Stimulated activated effector memory CD8-positive, alpha-beta T cell treated with anti-CD3 and anti-CD28 coated beads, Interleukin-12 subunit alpha, Interleukin-12 subunit beta, amount 100 ng/mL, for 72 hours (primary cell): ENCODE results near the gene SLC1A2.

ENCODE experiments used
- ATAC-seq: fragments of 150-1000 bp; cut with Tn5 transposase; 2 replicates; pipeline ENCODE4 v1.10.0; 2021
- DNase-seq, 2 donors: peaks; one replicate each; pipeline ENCODE4 v3.0.0; 2021 to 2022; ENCODE audit warnings: low spot score in 2 of 2
- H3K27ac Mint-ChIP-seq: one replicate; pipeline ENCODE4 v1.8.0; 2022; ENCODE audit warnings: mild to moderate bottlenecking, mixed read lengths
- H3K36me3 Mint-ChIP-seq: one replicate; pipeline ENCODE4 v1.8.0; 2022; ENCODE audit warnings: mild to moderate bottlenecking, mixed read lengths
- H3K4me1 Mint-ChIP-seq: one replicate; pipeline ENCODE4 v1.8.0; 2022; ENCODE audit warnings: mixed read lengths
- H3K4me3 Mint-ChIP-seq: one replicate; pipeline ENCODE4 v1.8.0; 2022; ENCODE audit warnings: mild to moderate bottlenecking, mixed read lengths
- H3K9me3 Mint-ChIP-seq: one replicate; pipeline ENCODE4 v1.8.0; 2022; ENCODE audit warnings: mixed read lengths

SLC1A2 gene

DNA sequence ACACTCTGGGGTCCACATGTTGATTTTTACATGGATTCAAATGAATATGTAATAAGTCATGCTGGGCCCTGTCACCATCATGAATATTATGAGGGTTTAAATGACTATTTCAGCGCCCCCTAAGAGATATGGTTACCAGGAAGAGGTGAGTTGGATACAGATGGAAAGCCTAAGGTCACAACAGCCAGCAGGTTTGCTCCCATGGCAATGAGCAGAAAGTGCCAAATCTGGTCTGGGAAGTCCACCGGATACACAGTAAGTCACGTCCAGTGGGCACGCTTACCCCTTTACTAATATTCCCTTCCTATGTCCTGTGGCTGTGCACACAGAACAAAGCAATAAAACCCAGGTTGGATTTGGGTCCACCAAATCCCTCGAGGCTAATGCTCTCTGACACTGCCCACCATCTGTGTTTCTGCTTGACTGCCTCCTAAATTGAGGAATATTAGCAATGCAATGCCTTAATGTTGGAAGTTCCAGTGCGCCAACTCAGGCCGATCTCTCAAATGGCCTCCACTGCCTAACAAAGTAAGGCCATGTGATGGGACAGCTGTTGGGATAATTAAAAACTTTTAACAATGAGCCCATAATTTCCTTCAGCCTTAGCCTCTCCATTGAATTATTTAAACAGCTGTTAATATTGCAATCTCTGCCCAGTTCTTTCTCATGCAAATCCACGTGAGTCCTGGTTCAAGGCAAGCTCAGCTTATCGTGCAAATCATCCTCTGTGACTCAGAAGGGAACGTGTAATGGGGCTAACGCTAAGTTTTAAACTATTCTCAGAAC is 97.6 kb downstream of the SLC1A2 start:
- no peaks in the 10 kb centered on the region for H3K36me3 Mint-ChIP-seq
- peaks cover 11% of the 10 kb centered on the region for H3K4me1 Mint-ChIP-seq
- H3K27ac Mint-ChIP-seq: no peak overlapping the region
- DNase-seq (no peak), ATAC-seq (no peak)
- no peaks in the 10 kb centered on the region for H3K9me3 Mint-ChIP-seq
- no peak overlapping the region for H3K4me3 Mint-ChIP-seq

DNA sequence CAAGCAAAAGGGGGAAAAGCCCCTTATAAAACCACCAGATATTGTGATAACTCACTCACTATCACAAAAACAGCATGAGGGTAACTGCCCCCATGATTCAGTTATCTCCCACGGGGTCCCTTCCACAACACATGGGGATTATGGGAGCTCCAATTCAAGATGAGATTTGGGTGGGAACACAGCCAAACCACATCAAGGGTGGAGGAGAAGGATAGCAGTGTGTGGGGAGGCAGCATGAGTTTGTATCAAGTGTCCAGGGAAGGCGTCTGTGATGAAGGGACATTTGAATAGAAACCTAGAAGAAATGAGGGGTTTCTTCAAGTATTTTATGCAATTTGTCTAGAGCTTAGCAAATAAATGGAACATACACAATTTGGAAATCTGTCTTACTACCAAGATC is 98.2 kb downstream of the SLC1A2 start:
- DNase-seq (no peak), ATAC-seq (no peak)
- H3K9me3 Mint-ChIP-seq: no peaks in the 10 kb centered on the region
- H3K4me1 Mint-ChIP-seq: peaks cover 15% of the 10 kb centered on the region
- H3K36me3 Mint-ChIP-seq: no peaks in the 10 kb centered on the region
- no peak overlapping the region for H3K27ac Mint-ChIP-seq
- H3K4me3 Mint-ChIP-seq: no peak overlapping the region

DNA sequence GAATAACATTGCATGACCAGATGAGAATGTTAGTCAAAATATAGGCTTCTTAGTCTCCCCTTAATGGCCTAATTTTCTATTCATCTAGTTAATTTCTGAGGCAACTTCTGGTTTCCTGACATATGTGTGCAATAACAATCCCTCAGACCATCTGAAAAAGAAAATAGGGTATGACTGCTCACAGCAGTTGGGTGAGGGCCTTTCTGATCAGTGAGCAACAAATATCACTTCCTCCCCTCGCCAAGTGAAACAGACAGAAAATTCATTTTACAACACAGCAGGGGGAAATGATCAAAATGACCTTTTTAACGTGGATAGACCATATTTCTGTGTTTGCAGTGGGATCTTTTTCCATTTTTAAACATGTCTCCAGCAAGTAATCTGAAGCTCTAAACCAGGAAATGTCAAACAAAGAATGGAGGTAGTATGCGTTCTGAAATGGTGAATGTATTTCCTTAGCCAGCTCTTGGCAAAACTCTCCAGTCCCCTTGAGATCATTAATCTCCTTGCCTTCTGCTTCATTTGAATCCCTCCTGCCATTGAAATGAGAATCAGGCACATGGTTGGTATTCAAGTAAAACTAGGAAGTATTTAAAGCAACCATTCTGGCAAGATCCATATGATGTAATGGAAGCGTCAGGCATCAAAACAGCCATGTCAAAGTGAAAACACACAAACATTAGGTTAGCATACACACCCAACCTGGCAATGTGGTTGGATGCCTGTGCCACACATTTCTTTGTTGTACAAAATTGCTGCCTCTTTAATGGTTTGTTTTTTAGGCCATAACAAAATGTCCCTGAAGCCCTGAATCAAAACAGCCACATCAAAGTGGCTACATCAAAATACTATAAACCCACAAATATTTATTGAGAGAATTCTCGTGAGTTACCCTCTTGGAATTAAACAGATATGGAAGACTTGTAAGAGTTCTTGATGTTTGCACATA is 100.1 kb downstream of the SLC1A2 start:
- Mint-ChIP-seq H3K4me1 (peaks cover 15% of the 10 kb centered on the region), H3K9me3 (no peaks in the 10 kb centered on the region), H3K36me3 (no peaks in the 10 kb centered on the region), H3K4me3 (no peak overlapping the region), H3K27ac (no peak overlapping the region)
- ATAC-seq: no peak
- DNase-seq: no peak

DNA sequence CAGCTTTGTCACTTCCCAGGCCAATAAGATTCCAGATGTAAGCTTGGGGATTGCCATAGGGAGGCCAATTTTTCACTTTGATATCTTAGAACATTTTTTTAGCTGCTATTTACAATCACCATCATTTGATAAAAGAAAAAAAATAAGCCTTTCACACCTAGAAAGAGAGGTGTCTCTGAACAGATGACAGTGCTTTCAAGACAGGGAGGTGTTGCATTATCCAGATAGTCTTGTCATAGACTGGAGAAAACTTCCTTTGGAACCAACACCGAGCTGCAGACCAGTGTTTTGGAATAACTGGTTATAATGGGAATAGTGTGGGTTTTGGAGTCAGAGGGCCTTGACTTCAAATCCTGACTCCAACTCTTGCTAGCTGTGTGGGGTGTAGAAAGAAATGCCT is 101.0 kb downstream of the SLC1A2 start:
- DNase-seq: no peak
- no peak for ATAC-seq
- H3K27ac Mint-ChIP-seq: no peak overlapping the region
- H3K36me3 Mint-ChIP-seq: no peaks in the 10 kb centered on the region
- H3K4me3 Mint-ChIP-seq: no peak overlapping the region
- H3K9me3 Mint-ChIP-seq: no peaks in the 10 kb centered on the region
- H3K4me1 Mint-ChIP-seq: peaks cover 15% of the 10 kb centered on the region

DNA sequence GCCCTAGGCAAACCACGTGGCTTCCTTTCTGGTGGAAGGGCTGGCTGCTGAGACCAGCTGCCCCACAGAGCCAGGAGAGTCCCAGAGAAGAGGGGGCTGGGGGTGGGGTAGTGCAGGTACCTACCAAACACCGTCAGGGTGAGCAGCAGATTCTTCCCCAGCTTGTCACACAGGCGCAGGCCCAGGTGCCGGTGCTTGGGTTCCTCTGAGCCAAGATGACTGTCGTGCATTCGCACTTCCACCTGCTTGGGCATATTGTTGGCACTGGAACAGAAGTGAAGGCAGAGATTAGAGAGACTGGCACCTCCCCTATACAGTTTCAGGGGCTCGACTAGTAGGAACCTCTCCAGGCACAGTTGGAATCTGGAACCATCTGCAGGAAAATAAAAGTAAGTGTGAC is 102.1 kb downstream of the SLC1A2 start:
- Mint-ChIP-seq H3K9me3 (no peaks in the 10 kb centered on the region), H3K27ac (no peak overlapping the region), H3K36me3 (no peaks in the 10 kb centered on the region), H3K4me1 (peaks cover 15% of the 10 kb centered on the region), H3K4me3 (no peak overlapping the region)
- DNase-seq (no peak), ATAC-seq (no peak)

DNA sequence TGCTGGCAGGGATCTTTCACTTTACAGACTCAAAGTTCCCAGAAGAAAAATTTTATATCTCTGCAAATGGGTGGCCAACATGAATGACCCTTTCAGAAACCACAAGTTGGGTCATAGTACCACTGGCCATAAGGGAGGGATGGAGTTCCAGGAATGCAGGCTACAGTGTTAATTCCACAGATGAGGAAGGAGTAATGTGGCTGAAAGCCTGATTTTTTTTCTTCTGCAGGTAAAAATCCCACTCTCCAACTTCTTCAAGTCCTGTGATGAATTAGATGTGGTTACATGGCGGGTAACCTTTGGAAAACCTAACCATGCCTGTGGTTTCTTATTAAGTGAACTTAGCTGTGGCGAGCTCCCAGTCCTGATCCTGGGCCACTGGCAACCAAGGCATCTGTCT is 103.2 kb downstream of the SLC1A2 start:
- no peak for ATAC-seq
- Mint-ChIP-seq H3K9me3 (no peaks in the 10 kb centered on the region), H3K4me3 (no peak overlapping the region), H3K36me3 (no peaks in the 10 kb centered on the region), H3K27ac (no peak overlapping the region), H3K4me1 (peaks cover 15% of the 10 kb centered on the region)
- no peak for DNase-seq

DNA sequence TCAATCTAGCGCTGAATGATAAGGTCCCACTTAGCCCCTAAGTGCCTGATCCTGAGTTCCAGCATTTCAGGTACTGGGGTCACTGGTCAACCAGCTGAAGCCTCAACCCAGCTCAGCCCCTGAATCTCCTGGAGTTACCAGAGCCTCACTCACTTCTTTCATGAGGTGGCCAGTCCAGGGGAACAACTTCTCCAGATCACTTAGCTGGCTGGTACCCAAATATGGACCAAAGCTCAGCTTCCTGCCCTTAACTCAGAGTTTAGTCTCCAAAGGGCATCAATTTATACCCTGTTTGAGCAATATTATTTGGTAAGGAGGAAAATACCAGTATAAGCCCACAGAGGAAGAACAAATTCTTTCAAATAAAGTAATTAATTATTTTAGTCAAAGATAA is 105.6 kb downstream of the SLC1A2 start:
- ATAC-seq: no peak
- no peak overlapping the region for H3K4me3 Mint-ChIP-seq

DNA sequence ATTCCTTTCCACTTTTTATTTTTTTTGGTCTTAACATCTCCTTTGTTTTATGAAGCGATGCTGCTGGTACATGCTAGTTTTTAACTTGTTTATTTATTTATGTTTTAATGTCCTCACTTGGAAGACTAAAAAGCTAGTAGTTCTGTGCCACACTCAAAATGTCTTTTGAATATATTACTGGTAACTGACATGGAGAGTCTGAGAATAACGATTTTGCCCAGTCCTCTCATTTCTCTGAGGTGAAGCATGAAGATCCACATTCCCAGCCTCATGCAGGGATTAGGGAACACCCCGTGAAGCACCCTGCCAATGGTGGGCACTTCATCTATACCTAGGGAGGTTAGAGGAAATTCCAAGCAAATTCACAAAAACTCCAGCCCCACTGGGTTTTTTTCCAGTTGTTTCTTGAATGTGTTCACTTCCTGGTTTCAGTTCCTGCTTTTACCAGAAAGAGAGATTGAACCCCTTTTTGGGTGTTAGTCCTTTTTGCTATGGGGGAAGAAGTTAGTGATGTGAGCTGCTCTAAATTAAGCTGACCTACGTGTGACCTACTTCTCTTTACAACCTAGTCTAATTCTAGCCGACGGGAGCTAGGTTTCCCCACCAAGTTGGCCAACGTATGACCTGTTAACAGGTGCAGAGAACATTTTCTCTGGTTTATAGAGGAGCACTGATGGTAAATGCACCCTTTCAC is 106.1 kb downstream of the SLC1A2 start:
- no peak overlapping the region for H3K27ac Mint-ChIP-seq
- no peak for ATAC-seq
- no peak overlapping the region for H3K4me3 Mint-ChIP-seq
- no peaks in the 10 kb centered on the region for H3K36me3 Mint-ChIP-seq
- no peaks in the 10 kb centered on the region for H3K9me3 Mint-ChIP-seq
- DNase-seq: no peak
- peaks cover 7% of the 10 kb centered on the region for H3K4me1 Mint-ChIP-seq

More for the DNA sequence above, 105.6 kb downstream of the SLC1A2 start:
- Mint-ChIP-seq H3K27ac (no peak overlapping the region), H3K4me1 (peaks cover 7% of the 10 kb centered on the region), H3K9me3 (no peaks in the 10 kb centered on the region), H3K36me3 (no peaks in the 10 kb centered on the region)
- DNase-seq: no peak

DNA sequence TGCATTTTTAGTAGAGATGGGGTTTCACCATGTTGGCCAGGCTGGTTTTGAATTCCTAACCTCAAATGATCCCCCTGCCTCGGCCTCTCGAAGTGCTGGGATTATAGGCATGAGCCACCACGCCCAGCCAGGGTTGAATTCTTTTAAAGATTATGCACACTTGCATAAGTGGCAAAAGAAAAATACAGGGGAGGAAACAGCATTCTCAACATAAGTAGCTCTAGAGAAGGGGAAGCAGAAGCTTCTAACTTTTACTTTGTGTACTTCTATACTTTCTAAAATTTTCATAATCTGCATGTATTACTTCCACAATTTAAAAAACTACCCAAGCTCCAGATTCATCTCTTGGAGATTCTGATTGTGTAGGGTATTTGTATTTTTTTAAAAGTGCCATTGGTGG is 108.0 kb downstream of the SLC1A2 start:
- ATAC-seq (no peak), DNase-seq (no peak)
- no peak overlapping the region for H3K4me3 Mint-ChIP-seq
- no peaks in the 10 kb centered on the region for H3K9me3 Mint-ChIP-seq
- H3K4me1 Mint-ChIP-seq: peaks cover under 1% of the 10 kb centered on the region
- no peak overlapping the region for H3K27ac Mint-ChIP-seq
- H3K36me3 Mint-ChIP-seq: no peaks in the 10 kb centered on the region

DNA sequence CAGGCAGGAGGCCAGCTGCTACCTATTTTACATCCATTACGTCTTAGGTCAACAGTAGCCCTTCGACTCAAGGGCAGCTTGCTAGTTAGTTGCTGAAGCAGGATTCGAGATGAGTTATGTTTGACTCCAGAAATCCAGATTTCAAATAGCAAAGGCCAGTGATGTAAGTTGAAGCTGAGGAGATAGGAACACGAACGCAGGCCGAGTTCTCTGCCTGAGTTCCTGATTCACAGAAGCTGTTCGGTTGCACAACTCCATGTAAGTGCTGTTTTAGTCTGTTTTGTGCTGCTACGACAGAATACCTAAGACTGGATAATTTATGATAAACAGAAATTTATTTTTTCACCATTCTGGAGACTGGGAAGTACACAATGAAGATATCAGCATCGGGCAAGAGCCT is 111.2 kb downstream of the SLC1A2 start:
- Mint-ChIP-seq H3K27ac (peak overlapping the region; percentile 8), H3K4me3 (no peak overlapping the region), H3K4me1 (peaks cover 19% of the 10 kb centered on the region)

DNA sequence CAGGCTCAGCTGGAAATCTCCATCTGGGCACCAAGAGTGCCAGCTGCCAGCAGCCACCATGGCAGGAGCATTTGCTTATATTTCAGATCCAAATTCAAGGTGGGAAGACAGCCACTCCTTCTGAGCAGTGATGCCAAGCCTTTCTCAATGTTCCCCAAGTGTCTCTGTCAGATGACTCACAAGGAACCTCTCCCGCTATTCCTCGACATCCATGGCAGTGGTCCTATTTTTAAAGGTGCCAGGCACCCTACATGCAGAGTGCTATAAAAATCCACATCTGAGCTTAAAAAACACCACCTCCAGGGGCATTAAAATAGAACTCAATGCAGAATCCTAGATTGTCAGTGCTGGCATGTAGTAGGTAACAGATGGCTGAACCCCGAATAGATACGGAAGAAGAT is 112.1 kb downstream of the SLC1A2 start:
- Mint-ChIP-seq H3K36me3 (no peaks in the 10 kb centered on the region), H3K27ac (peak overlapping the region; percentile 8), H3K9me3 (no peaks in the 10 kb centered on the region), H3K4me1 (peaks cover 19% of the 10 kb centered on the region), H3K4me3 (no peak overlapping the region)
- ATAC-seq (no peak), DNase-seq (no peak)

More for the DNA sequence above, 111.2 kb downstream of the SLC1A2 start:
- Mint-ChIP-seq H3K9me3 (no peaks in the 10 kb centered on the region), H3K36me3 (no peaks in the 10 kb centered on the region)
- DNase-seq (no peak), ATAC-seq (no peak)

DNA sequence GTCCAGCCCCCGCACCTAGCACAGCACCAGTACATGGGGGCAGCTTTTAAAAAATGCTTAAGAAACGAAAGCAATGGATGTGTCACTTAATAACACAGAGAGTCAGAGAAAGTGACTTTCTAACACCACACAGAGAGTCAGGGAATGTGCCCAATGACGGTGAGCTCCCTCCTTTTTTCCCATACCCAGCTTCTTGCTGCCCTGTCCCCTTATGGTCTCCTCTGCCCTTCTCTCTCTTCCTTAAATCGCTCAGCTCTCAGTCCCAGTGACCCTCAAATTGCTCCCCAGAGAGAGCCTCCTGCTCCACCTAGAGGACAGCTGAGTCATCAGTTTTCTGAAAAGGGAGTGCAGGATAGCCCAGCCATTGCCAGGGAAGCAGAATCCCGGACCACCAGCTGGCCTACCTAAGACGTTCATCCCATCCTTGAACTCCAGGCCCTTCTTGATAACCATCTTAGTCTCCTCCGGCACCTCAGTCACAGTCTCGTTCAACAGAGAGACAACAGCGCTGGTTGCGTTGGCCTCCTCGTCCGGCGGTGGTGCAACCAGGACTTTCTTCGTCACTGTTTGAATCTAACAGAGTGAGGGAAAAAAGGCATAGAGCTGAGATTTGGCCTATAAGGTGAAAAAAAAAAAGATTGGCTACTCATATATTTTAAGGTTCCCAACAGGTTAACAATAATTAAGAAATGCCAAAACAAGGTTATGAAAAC is 113.5 kb downstream of the SLC1A2 start:
- no peaks in the 10 kb centered on the region for H3K9me3 Mint-ChIP-seq
- ATAC-seq (peak; percentile 52), DNase-seq (no peak)
- H3K4me3 Mint-ChIP-seq: no peak overlapping the region
- peaks cover 19% of the 10 kb centered on the region for H3K4me1 Mint-ChIP-seq
- no peaks in the 10 kb centered on the region for H3K36me3 Mint-ChIP-seq
- peak overlapping the region; percentile 67 for H3K27ac Mint-ChIP-seq

DNA sequence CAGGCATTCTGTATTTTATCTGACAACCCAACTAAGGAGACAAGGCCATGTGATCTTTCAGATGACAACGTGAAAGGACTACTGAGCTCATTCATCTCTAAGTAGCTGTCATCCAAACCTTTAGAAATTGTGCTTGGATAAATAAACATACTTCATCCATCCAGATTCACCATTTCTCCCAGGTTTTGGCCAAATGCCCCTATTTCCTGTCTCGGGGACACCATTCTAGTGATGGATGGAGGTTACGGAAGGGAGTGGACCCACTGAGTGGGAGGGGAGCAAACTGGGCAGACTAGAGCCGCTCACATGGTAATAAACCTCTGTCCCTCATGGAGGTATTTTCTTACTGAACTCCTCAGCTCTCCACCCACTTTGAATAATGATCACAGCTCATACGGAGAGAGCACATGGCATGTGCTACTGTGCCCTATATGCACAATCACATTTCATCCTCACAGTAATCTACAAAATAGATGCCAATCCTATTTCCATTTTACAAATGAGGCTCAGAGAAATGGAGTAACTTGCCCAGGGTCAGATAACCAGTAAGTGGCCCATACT is 114.4 kb downstream of the SLC1A2 start:
- peaks cover 19% of the 10 kb centered on the region for H3K4me1 Mint-ChIP-seq
- DNase-seq: no peak
- no peak overlapping the region for H3K4me3 Mint-ChIP-seq
- H3K27ac Mint-ChIP-seq: peak overlapping the region; percentile 67
- no peaks in the 10 kb centered on the region for H3K9me3 Mint-ChIP-seq
- no peak for ATAC-seq
- H3K36me3 Mint-ChIP-seq: no peaks in the 10 kb centered on the region

DNA sequence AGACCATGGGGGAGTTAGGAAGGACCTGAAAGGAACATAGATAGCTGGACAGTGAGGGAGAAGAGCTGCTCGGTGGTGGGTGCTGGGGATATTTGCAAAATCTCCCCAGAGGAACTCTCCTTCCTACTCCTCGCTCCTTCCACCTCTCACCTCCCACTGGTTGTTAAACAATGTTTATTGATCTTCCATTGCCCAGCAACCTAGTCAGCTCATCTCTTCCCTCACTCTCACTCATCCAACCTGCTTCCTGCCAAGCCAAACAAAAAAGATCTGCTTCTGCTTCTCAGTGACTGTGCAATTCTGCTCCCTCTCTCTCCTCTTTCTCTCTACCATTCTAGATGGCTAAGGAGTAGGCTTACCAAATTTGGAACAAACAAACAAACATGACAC is 115.0 kb downstream of the SLC1A2 start:
- Mint-ChIP-seq H3K36me3 (no peaks in the 10 kb centered on the region), H3K4me1 (peaks cover 19% of the 10 kb centered on the region), H3K27ac (peak overlapping the region; percentile 9), H3K4me3 (no peak overlapping the region), H3K9me3 (no peaks in the 10 kb centered on the region)
- ATAC-seq (peak; percentile 46), DNase-seq (no peak)
